Fibroblast of pulmonary artery (primary cell): Measurements from ENCODE around the gene GTF2H1.

Experiments used
- DNase-seq: peaks from one replicate; pipeline ENCODE4 v3.0.0-alpha.2; 2010; ENCODE audit warnings: low read depth
- H3K4me3 ChIP-seq: replicated peaks from 2 replicates; pipeline ENCODE4 v1.5.1; 2011; ENCODE audit warnings: low read depth, mild to moderate bottlenecking, control low read depth, low read length, moderate library complexity
- TF ChIP-seq, protein P1 (sequence below): IDR thresholded peaks from 2 replicates; pipeline ENCODE4 v1.5.1; 2011; ENCODE audit warnings: mild to moderate bottlenecking, control low read depth, low read length, inconsistent platforms; ENCODE audit errors: missing control alignments

The GTF2H1 gene

DNA sequence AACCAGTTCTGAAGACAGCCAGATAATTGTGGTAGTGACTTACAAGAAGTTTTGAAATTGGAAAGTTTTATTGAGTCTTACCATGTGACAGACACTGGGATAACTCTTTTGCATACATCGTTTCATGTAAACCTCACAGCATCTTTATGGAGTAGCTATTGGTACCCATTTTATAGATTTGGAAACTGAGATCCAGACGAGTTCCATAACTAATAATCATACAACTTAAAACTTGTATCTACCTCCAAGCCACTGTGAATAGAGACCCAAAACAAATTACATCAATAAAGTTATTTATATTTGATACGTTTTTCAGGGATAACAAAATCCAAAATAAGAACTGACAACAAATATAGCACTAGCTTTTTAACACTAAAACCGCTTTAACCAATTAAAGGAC is 36.3 kb downstream of the GTF2H1 start:
- DNase-seq: no peak
- TF ChIP-seq, protein P1, sequence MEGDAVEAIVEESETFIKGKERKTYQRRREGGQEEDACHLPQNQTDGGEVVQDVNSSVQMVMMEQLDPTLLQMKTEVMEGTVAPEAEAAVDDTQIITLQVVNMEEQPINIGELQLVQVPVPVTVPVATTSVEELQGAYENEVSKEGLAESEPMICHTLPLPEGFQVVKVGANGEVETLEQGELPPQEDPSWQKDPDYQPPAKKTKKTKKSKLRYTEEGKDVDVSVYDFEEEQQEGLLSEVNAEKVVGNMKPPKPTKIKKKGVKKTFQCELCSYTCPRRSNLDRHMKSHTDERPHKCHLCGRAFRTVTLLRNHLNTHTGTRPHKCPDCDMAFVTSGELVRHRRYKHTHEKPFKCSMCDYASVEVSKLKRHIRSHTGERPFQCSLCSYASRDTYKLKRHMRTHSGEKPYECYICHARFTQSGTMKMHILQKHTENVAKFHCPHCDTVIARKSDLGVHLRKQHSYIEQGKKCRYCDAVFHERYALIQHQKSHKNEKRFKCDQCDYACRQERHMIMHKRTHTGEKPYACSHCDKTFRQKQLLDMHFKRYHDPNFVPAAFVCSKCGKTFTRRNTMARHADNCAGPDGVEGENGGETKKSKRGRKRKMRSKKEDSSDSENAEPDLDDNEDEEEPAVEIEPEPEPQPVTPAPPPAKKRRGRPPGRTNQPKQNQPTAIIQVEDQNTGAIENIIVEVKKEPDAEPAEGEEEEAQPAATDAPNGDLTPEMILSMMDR: no peak
- no peak overlapping the region for H3K4me3 ChIP-seq

DNA sequence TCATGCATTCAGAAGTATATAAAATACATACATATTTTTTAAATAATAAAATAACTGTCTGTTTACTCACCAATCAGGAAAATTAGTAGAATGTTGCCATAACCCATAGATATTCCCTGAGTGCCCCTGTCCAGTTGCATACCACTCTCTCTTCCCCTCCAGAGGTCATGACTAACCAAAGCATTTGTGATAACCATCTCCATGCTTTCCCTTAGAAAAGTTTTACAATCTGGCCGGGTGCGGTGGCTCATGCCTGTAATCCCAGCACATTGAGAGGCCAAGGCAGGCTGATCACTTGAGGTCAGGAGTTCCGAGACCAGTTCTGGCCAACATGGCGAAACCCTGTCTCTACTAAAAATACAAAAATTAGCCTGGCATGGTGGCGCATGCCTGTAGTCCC is 38.8 kb downstream of the GTF2H1 start:
- H3K4me3 ChIP-seq: no peak overlapping the region
- DNase-seq: no peak
- TF ChIP-seq, protein P1: no peak

DNA sequence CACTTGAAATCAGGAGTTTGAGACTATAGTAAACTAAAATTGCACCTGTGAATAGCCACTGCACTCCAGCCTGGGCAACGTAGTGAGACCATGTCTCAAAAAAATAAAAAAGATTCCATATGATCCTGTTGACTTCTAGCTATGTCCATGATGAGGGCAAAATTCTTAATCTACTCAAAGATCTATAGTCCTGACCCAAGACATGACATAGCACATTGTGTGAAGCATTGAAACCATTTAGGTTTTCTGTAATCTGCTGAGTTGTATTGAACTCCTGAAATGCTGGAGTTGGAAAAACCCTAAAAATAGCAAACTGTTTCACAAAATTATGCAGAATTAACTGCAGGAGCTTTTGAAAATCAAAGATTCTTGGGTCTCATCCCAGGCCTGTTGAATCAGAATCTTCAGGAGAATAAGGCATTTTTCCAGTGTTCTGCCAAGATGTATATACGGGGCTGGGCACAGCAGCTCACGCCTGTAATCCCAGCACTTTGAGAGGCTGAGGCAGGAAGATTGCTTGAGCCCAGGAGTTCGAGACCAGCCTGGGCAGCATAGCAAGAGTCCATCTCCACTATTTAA is 42.2 kb downstream of the GTF2H1 start:
- H3K4me3 ChIP-seq: no peak overlapping the region
- no peak for DNase-seq
- TF ChIP-seq, protein P1: no peak

DNA sequence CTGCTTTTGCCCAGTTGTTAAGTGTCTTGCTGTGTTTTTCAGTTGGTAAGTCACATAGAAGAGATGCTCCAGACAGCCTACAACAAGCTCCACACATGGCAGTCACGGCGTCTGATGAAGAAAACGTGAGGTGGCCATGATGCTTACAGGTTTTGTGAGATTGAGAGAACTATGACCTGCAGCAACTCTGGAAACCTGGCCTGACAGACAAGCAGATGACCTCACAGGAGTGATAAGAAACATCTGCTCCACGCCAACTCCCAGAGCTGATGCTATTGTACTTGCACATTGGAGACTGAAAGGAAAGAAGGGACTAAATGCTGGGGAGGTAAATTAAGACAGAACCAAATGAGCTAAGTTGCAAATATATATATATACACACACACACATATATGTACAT is 43.4 kb downstream of the GTF2H1 start:
- DNase-seq: peak; percentile 21
- no peak overlapping the region for H3K4me3 ChIP-seq
- TF ChIP-seq, protein P1: no peak

DNA sequence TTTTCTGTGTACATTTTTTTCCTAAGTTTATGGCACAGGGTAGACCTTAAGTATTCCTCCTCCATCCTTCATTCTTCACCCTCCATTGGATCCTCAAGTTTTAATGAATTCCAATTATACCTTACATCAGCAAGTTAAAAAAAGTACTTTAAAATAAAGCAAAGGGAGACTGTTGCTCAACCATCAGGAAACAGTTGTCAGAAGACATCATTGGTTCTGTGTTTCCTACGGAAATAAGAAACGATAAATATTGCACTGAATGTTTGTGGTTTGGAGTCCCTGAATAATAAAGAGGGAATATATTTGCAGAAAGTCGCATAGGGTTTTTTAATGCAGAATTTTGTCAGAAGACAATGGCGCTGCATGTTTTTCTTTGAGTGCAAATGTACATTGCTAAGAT is 43.9 kb downstream of the GTF2H1 start:
- peak; percentile 44 for DNase-seq
- H3K4me3 ChIP-seq: no peak overlapping the region
- TF ChIP-seq, protein P1: no peak

DNA sequence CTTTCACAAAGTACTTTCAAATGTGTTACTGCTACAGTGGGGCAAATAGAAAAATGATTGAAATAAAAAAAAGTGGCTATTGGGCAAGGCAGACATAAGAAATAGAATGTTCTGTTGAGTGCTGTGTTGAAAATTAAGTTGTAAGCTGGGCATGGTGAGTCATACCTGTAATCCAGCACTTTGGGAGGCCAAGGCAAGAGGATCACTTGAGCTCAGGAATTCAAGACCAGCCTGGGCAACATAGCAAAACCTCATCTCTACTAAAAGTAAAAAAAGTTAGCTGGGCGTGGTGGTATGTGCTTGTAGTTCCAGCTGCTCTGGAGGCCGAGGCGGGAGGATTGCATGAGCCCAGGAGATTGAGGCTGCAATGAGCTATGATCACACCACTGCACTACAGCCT is 45.1 kb downstream of the GTF2H1 start:
- H3K4me3 ChIP-seq: no peak overlapping the region
- TF ChIP-seq, protein P1: no peak
- DNase-seq: peak; percentile 25

DNA sequence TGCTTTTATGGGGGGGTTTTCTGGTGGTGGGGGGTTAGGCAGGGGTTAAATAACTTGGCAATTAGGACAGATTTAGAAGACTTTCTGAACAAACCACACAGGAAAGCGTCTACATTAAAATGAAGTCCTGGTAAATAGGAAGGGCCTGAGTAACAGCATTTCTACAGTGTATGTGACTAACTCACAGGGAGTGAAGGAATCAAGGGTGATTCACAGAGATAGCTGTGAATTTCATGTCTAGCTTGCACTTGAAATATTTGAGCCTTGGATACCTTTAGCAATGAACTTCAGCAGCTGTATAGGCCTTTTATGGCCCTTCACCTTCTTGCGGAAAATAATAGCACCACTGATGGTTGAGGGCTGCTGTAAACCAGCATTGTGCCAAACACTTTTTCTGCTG is 45.9 kb downstream of the GTF2H1 start:
- TF ChIP-seq, protein P1: no peak
- DNase-seq: peak; percentile 46
- H3K4me3 ChIP-seq: no peak overlapping the region
